ENCODE measurements around the gene LGR6. TPM values are rescaled to one million over a fixed set of nuclear protein-coding genes. Genes with fewer than 3 reads are reported as not detected.

The LGR6 gene
- polyA plus RNA-seq, 3 donors: not detected

GRCh38 chr1:202221911-202222909 is 28.6 kb downstream of the LGR6 start:
- no peak overlapping the region for H3K4me3 Mint-ChIP-seq
- intact Hi-C loops (cut with micrococcal nuclease): no loop called here
- H3K9ac ChIP-seq (ENCODE audit: insufficient read depth, low read length, poor library complexity, severe bottlenecking): no peak overlapping the region

DNA sequence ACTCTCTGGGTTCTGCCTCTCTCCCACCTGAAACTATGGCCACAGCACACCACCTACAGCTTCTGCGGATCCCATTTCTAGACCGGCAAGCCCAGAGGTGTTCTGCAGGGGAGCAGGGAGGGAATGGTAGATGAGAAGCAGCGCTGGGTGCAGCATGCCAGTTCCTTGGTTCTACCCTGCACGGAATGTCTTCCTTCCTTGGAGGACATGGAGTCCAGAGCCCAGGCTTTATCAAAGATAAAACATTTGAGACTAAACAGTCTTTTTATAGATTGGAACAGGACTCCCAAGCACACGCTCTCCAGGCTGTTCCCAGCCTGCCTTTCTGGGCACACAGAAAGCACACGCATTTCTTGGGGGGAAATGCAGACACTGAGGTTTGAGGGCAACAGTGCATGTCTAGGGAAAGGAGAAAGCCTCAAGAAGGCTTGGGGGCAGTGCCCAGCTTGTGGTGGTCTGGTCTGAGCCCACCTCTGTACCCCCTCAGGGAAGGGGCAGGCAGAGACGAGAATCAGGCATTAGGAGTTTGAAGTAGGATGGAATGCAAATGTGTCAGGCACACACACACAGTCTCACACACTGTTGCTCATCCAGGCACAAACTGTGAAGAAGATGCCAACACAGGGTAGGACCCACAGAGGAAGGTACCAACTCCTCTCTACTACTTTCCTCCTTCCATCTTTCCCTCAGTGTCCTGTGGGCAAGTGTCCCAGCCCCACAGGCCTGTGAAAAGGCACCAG is 29.7 kb downstream of the LGR6 start:
- Mint-ChIP-seq H3K36me3 (no peaks in the 10 kb centered on the region), H3K27me3 (ENCODE audit: low read depth in 3 of 3) (peaks cover 5 to 13% (median 9%) of the 10 kb centered on the region in 3 donors), H3K4me1 (peaks cover 12% of the 10 kb centered on the region), H3K9me3 (no peaks in the 10 kb centered on the region), H3K4me3 (no peak overlapping the region), H3K27ac (no peak overlapping the region)
- Histone ChIP-seq H3K36me3 (replicated peaks in 1 of 2; ENCODE audit: control insufficient read depth in 1 of 2, insufficient read depth in 2 of 2, low read length in 2 of 2) (no peaks in the 10 kb centered on the region), H3K27ac (ENCODE audit: low read depth in 1 of 2, low read length in 2 of 2) (no peak overlapping the region), H3K4me2 (replicated peaks; ENCODE audit: extremely low read depth, low read length, poor library complexity, severe bottlenecking) (no peak overlapping the region), H3K9ac (ENCODE audit: insufficient read depth, low read length, poor library complexity, severe bottlenecking) (no peak overlapping the region), H3K4me1 (ENCODE audit: control insufficient read depth in 1 of 2, insufficient read depth in 2 of 2, low read length in 2 of 2) (no peaks in the 10 kb centered on the region), H3K4me3 (replicated peaks in 1 of 3; ENCODE audit: low read depth in 2 of 3, low read length in 3 of 3) (no peak overlapping the region), H2AFZ (ENCODE audit: insufficient read depth, low read depth, low read length, poor library complexity, severe bottlenecking) (no peak overlapping the region), H3K79me2 (ENCODE audit: insufficient read depth, low read length) (no peaks in the 10 kb centered on the region), H4K20me1 (ENCODE audit: insufficient read depth, low read length) (no peaks in the 10 kb centered on the region), H3K9me3 (replicated peaks in 1 of 2; ENCODE audit: control insufficient read depth in 1 of 2, insufficient read depth in 1 of 2, low read length in 2 of 2) (no peaks in the 10 kb centered on the region), H3K27me3 (ENCODE audit: control insufficient read depth in 2 of 2, insufficient read depth in 2 of 2, low read length in 2 of 2) (no peaks in the 10 kb centered on the region)
- DNase-seq: no peak
- TF ChIP-seq, protein P1, sequence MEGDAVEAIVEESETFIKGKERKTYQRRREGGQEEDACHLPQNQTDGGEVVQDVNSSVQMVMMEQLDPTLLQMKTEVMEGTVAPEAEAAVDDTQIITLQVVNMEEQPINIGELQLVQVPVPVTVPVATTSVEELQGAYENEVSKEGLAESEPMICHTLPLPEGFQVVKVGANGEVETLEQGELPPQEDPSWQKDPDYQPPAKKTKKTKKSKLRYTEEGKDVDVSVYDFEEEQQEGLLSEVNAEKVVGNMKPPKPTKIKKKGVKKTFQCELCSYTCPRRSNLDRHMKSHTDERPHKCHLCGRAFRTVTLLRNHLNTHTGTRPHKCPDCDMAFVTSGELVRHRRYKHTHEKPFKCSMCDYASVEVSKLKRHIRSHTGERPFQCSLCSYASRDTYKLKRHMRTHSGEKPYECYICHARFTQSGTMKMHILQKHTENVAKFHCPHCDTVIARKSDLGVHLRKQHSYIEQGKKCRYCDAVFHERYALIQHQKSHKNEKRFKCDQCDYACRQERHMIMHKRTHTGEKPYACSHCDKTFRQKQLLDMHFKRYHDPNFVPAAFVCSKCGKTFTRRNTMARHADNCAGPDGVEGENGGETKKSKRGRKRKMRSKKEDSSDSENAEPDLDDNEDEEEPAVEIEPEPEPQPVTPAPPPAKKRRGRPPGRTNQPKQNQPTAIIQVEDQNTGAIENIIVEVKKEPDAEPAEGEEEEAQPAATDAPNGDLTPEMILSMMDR (IDR thresholded peaks at IDR 0.05): no peak
- WGBS (ENCODE audit: insufficient coverage): 100% methylated on average over 4 of the region's 7 CpGs
- intact Hi-C loops (cut with micrococcal nuclease): no loop called here

More at GRCh38 chr1:202221911-202222909, 28.6 kb downstream of the LGR6 start:
- H3K4me1 ChIP-seq (ENCODE audit: control insufficient read depth in 1 of 2, insufficient read depth in 2 of 2, low read length in 2 of 2): no peaks in the 10 kb centered on the region
- peaks cover 5 to 12% (median 12%) of the 10 kb centered on the region in 3 donors for H3K27me3 Mint-ChIP-seq (ENCODE audit: low read depth in 3 of 3)
- H3K36me3 Mint-ChIP-seq: no peaks in the 10 kb centered on the region
- no peaks in the 10 kb centered on the region for H3K9me3 ChIP-seq (replicated peaks in 1 of 2; ENCODE audit: control insufficient read depth in 1 of 2, insufficient read depth in 1 of 2, low read length in 2 of 2)
- no peaks in the 10 kb centered on the region for H3K27me3 ChIP-seq (ENCODE audit: control insufficient read depth in 2 of 2, insufficient read depth in 2 of 2, low read length in 2 of 2)
- H3K4me1 Mint-ChIP-seq: peaks cover 8% of the 10 kb centered on the region
- H3K27ac ChIP-seq (ENCODE audit: low read depth in 1 of 2, low read length in 2 of 2): no peak overlapping the region
- H3K9me3 Mint-ChIP-seq: no peaks in the 10 kb centered on the region
- no peak overlapping the region for H2AFZ ChIP-seq (ENCODE audit: insufficient read depth, low read depth, low read length, poor library complexity, severe bottlenecking)
- H3K27ac Mint-ChIP-seq: no peak overlapping the region
- H3K4me3 ChIP-seq (replicated peaks in 1 of 3; ENCODE audit: low read depth in 2 of 3, low read length in 3 of 3): no peak overlapping the region
- TF ChIP-seq, protein P1 (IDR thresholded peaks at IDR 0.05): no peak
- H3K79me2 ChIP-seq (ENCODE audit: insufficient read depth, low read length): no peaks in the 10 kb centered on the region
- H4K20me1 ChIP-seq (ENCODE audit: insufficient read depth, low read length): no peaks in the 10 kb centered on the region
- no peaks in the 10 kb centered on the region for H3K36me3 ChIP-seq (replicated peaks in 1 of 2; ENCODE audit: control insufficient read depth in 1 of 2, insufficient read depth in 2 of 2, low read length in 2 of 2)
- DNase-seq: no peak
- H3K4me2 ChIP-seq (replicated peaks; ENCODE audit: extremely low read depth, low read length, poor library complexity, severe bottlenecking): no peak overlapping the region
- 68% methylated on average over 16 of the region's 19 CpGs for WGBS (ENCODE audit: insufficient coverage)
